Measurements from ENCODE around the gene MELTF. TPM values are rescaled to one million over a fixed set of nuclear protein-coding genes. Genes with fewer than 3 reads are reported as not detected.
A peak's percentile ranks its signal among the peaks of the same experiment; 100 is the strongest.

MELTF gene
- total and polyA plus RNA-seq, 2 of the 13 experiments (the other 11 are each of a cell fraction or from before 2014, with no cell fraction given) = 3.2 to 7.5 TPM

GRCh38 chr3:196962930-196963630, 66.5 kb downstream of the MELTF start (continued):
- TF ChIP-seq, protein P1, sequence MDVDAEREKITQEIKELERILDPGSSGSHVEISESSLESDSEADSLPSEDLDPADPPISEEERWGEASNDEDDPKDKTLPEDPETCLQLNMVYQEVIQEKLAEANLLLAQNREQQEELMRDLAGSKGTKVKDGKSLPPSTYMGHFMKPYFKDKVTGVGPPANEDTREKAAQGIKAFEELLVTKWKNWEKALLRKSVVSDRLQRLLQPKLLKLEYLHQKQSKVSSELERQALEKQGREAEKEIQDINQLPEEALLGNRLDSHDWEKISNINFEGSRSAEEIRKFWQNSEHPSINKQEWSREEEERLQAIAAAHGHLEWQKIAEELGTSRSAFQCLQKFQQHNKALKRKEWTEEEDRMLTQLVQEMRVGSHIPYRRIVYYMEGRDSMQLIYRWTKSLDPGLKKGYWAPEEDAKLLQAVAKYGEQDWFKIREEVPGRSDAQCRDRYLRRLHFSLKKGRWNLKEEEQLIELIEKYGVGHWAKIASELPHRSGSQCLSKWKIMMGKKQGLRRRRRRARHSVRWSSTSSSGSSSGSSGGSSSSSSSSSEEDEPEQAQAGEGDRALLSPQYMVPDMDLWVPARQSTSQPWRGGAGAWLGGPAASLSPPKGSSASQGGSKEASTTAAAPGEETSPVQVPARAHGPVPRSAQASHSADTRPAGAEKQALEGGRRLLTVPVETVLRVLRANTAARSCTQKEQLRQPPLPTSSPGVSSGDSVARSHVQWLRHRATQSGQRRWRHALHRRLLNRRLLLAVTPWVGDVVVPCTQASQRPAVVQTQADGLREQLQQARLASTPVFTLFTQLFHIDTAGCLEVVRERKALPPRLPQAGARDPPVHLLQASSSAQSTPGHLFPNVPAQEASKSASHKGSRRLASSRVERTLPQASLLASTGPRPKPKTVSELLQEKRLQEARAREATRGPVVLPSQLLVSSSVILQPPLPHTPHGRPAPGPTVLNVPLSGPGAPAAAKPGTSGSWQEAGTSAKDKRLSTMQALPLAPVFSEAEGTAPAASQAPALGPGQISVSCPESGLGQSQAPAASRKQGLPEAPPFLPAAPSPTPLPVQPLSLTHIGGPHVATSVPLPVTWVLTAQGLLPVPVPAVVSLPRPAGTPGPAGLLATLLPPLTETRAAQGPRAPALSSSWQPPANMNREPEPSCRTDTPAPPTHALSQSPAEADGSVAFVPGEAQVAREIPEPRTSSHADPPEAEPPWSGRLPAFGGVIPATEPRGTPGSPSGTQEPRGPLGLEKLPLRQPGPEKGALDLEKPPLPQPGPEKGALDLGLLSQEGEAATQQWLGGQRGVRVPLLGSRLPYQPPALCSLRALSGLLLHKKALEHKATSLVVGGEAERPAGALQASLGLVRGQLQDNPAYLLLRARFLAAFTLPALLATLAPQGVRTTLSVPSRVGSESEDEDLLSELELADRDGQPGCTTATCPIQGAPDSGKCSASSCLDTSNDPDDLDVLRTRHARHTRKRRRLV (CRISPR knock-in tag; IDR thresholded peaks at IDR 0.05) = 0 out of 2 replicates have a peak, but pooled peaks have one; percentile 31
- TF ChIP-seq, protein P2, sequence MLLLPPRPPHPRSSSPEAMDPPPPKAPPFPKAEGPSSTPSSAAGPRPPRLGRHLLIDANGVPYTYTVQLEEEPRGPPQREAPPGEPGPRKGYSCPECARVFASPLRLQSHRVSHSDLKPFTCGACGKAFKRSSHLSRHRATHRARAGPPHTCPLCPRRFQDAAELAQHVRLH (CRISPR knock-in tag; IDR thresholded peaks at IDR 0.05; ENCODE audit: borderline replicate concordance, low read depth) = no peak
- TF ChIP-seq ZNF572 (CRISPR knock-in tag; IDR thresholded peaks at IDR 0.05) (no peak), TBX3 (IDR thresholded peaks at IDR 0.05; ENCODE audit: borderline replicate concordance) (no peak), FOXA1 (IDR thresholded peaks at IDR 0.05) (no peak), FOXA1 (CRISPR knock-in tag; IDR thresholded peaks at IDR 0.05) (no peak), NCOA5 (CRISPR knock-in tag; IDR thresholded peaks at IDR 0.05) (no peak), XRCC5 (optimal IDR thresholded peaks at IDR 0.05; ENCODE audit: low read length) (no peak), PTBP1 (IDR thresholded peaks at IDR 0.05; ENCODE audit: low read depth, low read length, poor library complexity, severe bottlenecking) (no peak), ZNF782 (CRISPR knock-in tag; IDR thresholded peaks at IDR 0.05; ENCODE audit: borderline replicate concordance) (no peak), TBP (CRISPR knock-in tag; IDR thresholded peaks at IDR 0.05) (no peak), KMT2A (CRISPR knock-in tag; IDR thresholded peaks at IDR 0.05) (no peak), ZBTB39 (CRISPR knock-in tag; IDR thresholded peaks at IDR 0.05) (no peak), ZNF772 (CRISPR knock-in tag; IDR thresholded peaks at IDR 0.05) (no peak; the same call in none of the 2 replicates), HOXA9 (CRISPR knock-in tag; IDR thresholded peaks at IDR 0.05; ENCODE audit: borderline replicate concordance) (no peak), ZSCAN22 (CRISPR knock-in tag; IDR thresholded peaks at IDR 0.05) (no peak), ZNF629 (CRISPR knock-in tag; conservative IDR thresholded peaks at IDR 0.05) (no peak), SETDB1 (CRISPR knock-in tag; IDR thresholded peaks at IDR 0.05; ENCODE audit: borderline replicate concordance) (no peak), SP1 (IDR thresholded peaks at IDR 0.05) (no peak), SP1 (CRISPR knock-in tag; IDR thresholded peaks at IDR 0.05) (no peak), ZNF205 (CRISPR knock-in tag; IDR thresholded peaks at IDR 0.05) (peak; percentile 26; the same call in 1 of the 2 replicates), KLF12 (CRISPR knock-in tag; IDR thresholded peaks at IDR 0.05; ENCODE audit: borderline replicate concordance) (peak; percentile 56; the same call in 1 of the 2 replicates), POLR2AphosphoS5 (IDR thresholded peaks at IDR 0.05; ENCODE audit: low read depth, low read length) (peak; percentile 62)
- TF ChIP-seq, protein P3, sequence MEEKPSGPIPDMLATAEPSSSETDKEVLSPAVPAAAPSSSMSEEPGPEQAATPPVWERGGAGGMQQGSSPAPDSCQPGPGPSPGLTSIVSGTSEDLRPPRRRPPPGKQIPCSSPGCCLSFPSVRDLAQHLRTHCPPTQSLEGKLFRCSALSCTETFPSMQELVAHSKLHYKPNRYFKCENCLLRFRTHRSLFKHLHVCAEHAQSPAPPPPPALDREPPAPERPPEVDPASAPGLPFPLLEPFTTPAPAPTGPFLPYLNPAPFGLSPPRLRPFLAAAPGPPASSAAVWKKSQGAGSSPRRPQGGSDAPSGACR (CRISPR knock-in tag; IDR thresholded peaks at IDR 0.05) = no peak

Data from HepG2 (cell line).